Thymus (tissue), 11 donors: ENCODE measurements around the gene TOR1A. TPM values are rescaled to one million over a fixed set of nuclear protein-coding genes. Genes with fewer than 3 reads are reported as not detected.
A peak's percentile ranks its signal among the peaks of the same experiment; 100 is the strongest.

Source experiments
- DNase-seq, 9 donors: peaks; one replicate each; pipeline ENCODE4 v3.0.0-alpha.2; 2013; ENCODE audit warnings: low spot score in 9 of 9, low read depth in 6 of 9, missing footprints in 1 of 9
- H3K27ac ChIP-seq, 2 donors: one replicate each; pipeline ENCODE4 v1.5.1; 2013; ENCODE audit warnings: control low read depth in 1 of 2, low read depth in 1 of 2, low read length in 1 of 2, mild to moderate bottlenecking in 1 of 2, moderate library complexity in 1 of 2
- H3K27me3 ChIP-seq, 2 donors: one replicate each; pipeline ENCODE4 v1.5.1; 2013; ENCODE audit warnings: low read length in 1 of 2; ENCODE audit not compliant: control insufficient read depth in 2 of 2, insufficient read depth in 1 of 2
- H3K36me3 ChIP-seq, 2 donors: one replicate each; pipeline ENCODE4 v1.5.1; 2013; ENCODE audit warnings: low read length in 1 of 2, mild to moderate bottlenecking in 1 of 2, moderate library complexity in 1 of 2; ENCODE audit not compliant: control insufficient read depth in 2 of 2, insufficient read depth in 2 of 2
- H3K4me1 ChIP-seq, 2 donors: one replicate each; pipeline ENCODE4 v1.5.1; 2013; ENCODE audit warnings: low read length in 2 of 2; ENCODE audit not compliant: control insufficient read depth in 2 of 2, insufficient read depth in 2 of 2
- H3K4me3 ChIP-seq, 2 donors: one replicate each; pipeline ENCODE4 v1.5.1; 2013; ENCODE audit warnings: low read length in 2 of 2, control low read depth in 1 of 2, mild to moderate bottlenecking in 1 of 2
- H3K9me3 ChIP-seq, 2 donors: one replicate each; pipeline ENCODE4 v1.5.1; 2013; ENCODE audit warnings: low read length in 1 of 2, mild to moderate bottlenecking in 1 of 2; ENCODE audit not compliant: control insufficient read depth in 2 of 2, insufficient read depth in 1 of 2
- WGBS: extraction: QIAGEN DNeasy Blood & Tissue Kit; methylation state at CpG from one replicate; pipeline ENCODE4 v1.1.7; 2013; 5-methylcytosine and 5-hydroxymethylcytosine counted together
- polyA plus RNA-seq: library from polyadenylated mRNA; stranded (reverse); fragments of 200-250 nt; gene quantifications from one replicate; pipeline ENCODE4 v1.2.3, GENCODE V29; 2013
- total RNA-seq: library from RNA; stranded (reverse); fragments of 120-200 nt; gene quantifications from one replicate; pipeline ENCODE4 v1.2.4, GENCODE V29; 2013
- donor health status: healthy.

Gene TOR1A
- total and polyA plus RNA-seq, 2 donors, result 28.6 to 30.0 TPM

DNA sequence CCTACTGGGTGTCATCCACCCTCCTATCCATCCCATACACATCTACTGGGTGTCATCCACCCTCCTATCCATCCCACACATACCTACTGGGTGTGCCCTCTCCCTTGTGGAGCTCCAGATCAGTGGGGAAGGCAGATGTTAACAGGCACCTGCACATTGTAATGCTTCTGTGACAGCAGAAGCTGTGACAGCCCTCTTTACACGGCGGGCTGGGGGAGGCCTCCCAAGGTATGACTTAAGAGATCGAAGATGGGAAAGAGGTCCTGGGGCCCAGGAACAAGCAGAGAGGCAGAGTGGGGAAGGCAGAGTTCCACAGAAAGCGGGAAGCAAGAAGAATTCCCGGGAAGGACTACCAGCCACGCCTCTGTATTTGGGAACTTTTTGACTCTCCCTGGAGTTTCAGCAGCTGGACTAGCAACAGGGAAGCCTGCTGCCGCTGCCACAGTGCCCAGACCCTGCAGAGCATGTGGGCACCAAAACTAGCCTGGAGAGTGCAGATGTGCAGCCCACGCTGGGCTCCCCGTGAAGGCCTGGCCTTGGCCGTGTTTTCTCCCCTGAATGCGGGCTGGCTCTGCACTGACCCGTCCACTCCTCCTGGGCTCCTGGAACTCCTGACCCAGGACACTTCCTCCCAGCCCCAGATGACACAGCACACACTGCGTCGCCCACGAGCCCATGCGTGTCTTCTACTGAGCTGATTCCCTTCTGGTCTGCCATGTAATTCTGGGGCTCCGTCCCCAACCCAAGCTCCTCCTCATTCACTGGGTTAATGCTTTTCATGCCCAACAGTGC lies 9.3 kb downstream of the TOR1A start:
- no peaks in the 10 kb centered on the region for H3K9me3 ChIP-seq
- H3K36me3 ChIP-seq, result peaks cover 87 to 91% of the 10 kb centered on the region in 2 donors
- no peaks in the 10 kb centered on the region for H3K4me1 ChIP-seq
- no peak overlapping the region for H3K27ac ChIP-seq
- H3K4me3 ChIP-seq, result no peak overlapping the region
- no peaks in the 10 kb centered on the region for H3K27me3 ChIP-seq
- WGBS, result 97% methylated on average over 17 of the region's 17 CpGs
- no peak for DNase-seq

GRCh38 chr9:129813661-129814060 lies 10.3 kb downstream of the TOR1A start:
- no peaks in the 10 kb centered on the region for H3K9me3 ChIP-seq
- no peak overlapping the region for H3K27ac ChIP-seq
- WGBS, result 97% methylated on average over 9 of the region's 9 CpGs
- H3K36me3 ChIP-seq, result peaks cover 88 to 93% of the 10 kb centered on the region in 2 donors
- no peak overlapping the region for H3K4me3 ChIP-seq
- no peak for DNase-seq
- no peaks in the 10 kb centered on the region for H3K27me3 ChIP-seq
- no peaks in the 10 kb centered on the region for H3K4me1 ChIP-seq

DNA sequence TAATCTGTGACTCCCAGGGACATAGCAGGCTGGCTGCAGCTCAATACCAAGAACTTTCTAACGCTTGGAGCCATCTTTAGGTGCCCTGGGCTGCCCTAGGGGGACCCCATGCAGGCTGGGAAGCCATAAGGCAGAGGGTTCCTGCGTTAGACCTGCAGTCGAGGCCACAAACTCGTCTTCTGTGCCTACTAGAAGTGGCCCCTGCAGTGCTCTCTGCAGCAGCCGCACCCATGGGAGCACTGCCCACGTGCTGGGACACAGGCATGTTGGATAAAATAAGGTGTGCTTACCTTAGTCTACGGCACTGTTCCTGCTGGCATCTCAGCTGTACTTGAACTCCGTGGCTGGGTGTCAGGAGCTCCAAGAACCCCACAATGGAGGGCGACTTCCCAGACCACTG lies 11.6 kb downstream of the TOR1A start:
- H3K36me3 ChIP-seq, result peaks cover 78 to 84% of the 10 kb centered on the region in 2 donors
- H3K27ac ChIP-seq, result no peak overlapping the region
- no peaks in the 10 kb centered on the region for H3K9me3 ChIP-seq
- WGBS, result 97% methylated on average over 9 of the region's 9 CpGs
- no peak overlapping the region for H3K4me3 ChIP-seq
- no peak for DNase-seq
- no peaks in the 10 kb centered on the region for H3K27me3 ChIP-seq
- no peaks in the 10 kb centered on the region for H3K4me1 ChIP-seq

DNA sequence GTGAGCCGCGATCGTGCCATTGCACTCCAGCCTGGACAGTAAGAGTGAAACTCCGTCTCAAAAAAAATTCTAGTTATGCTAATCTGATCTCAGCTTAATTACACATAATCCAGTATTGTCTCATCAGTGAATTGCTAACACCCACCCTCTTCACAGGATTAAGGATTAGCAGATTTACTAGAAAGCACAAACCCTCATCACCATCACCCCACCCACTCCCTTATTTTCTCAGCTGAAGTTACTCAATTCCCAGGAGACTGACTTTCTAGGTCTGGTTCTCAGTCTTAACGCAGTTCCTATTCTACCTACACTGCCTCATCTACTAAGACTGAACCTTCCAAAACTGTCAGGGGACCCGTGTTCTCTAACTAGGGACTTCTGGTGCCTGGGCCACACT lies 12.0 kb downstream of the TOR1A start:
- no peaks in the 10 kb centered on the region for H3K9me3 ChIP-seq
- no peak overlapping the region for H3K27ac ChIP-seq
- no peaks in the 10 kb centered on the region for H3K27me3 ChIP-seq
- no peaks in the 10 kb centered on the region for H3K4me1 ChIP-seq
- WGBS, result 98% methylated on average over 6 of the region's 6 CpGs
- no peak overlapping the region for H3K4me3 ChIP-seq
- no peak for DNase-seq
- peaks cover 79 to 85% of the 10 kb centered on the region in 2 donors for H3K36me3 ChIP-seq

GRCh38 chr9:129810788-129811187 lies 13.1 kb downstream of the TOR1A start:
- WGBS, result 96% methylated on average over 6 of the region's 6 CpGs
- peaks cover 75 to 80% of the 10 kb centered on the region in 2 donors for H3K36me3 ChIP-seq

GRCh38 chr9:129810116-129810515 lies 13.8 kb downstream of the TOR1A start:
- H3K4me3 ChIP-seq, result no peak overlapping the region
- DNase-seq, result no peak
- H3K27me3 ChIP-seq, result no peaks in the 10 kb centered on the region
- H3K9me3 ChIP-seq, result no peaks in the 10 kb centered on the region
- no peaks in the 10 kb centered on the region for H3K4me1 ChIP-seq
- H3K27ac ChIP-seq, result no peak overlapping the region
- H3K36me3 ChIP-seq, result peaks cover 69 to 79% of the 10 kb centered on the region in 2 donors
- 97% methylated on average over 11 of the region's 11 CpGs for WGBS

More at GRCh38 chr9:129810788-129811187, 13.1 kb downstream of the TOR1A start:
- Histone ChIP-seq H3K27ac (no peak overlapping the region), H3K27me3 (no peaks in the 10 kb centered on the region), H3K4me1 (no peaks in the 10 kb centered on the region), H3K9me3 (no peaks in the 10 kb centered on the region), H3K4me3 (no peak overlapping the region)
- no peak for DNase-seq

GRCh38 chr9:129809346-129809745 lies 14.6 kb downstream of the TOR1A start:
- peaks cover 61 to 73% of the 10 kb centered on the region in 2 donors for H3K36me3 ChIP-seq
- H3K4me1 ChIP-seq, result peaks cover 0 to under 1% of the 10 kb centered on the region in 2 donors
- H3K27ac ChIP-seq, result no peak overlapping the region
- H3K27me3 ChIP-seq, result no peaks in the 10 kb centered on the region
- 93% methylated on average over 11 of the region's 11 CpGs for WGBS
- no peak overlapping the region for H3K4me3 ChIP-seq
- no peak for DNase-seq
- H3K9me3 ChIP-seq, result no peaks in the 10 kb centered on the region

- DNase-seq, result no peak
- 94% methylated on average over 4 of the region's 4 CpGs for WGBS
- peaks cover 37 to 45% of the 10 kb centered on the region in 2 donors for H3K36me3 ChIP-seq
- no peak overlapping the region for H3K4me3 ChIP-seq
- H3K27ac ChIP-seq, result no peak overlapping the region
- no peaks in the 10 kb centered on the region for H3K27me3 ChIP-seq
- peaks cover 8 to 9% of the 10 kb centered on the region in 2 donors for H3K4me1 ChIP-seq
- no peaks in the 10 kb centered on the region for H3K9me3 ChIP-seq
Observed at GRCh38 chr9:129806061-129806460, 17.9 kb downstream of the TOR1A start.

DNA sequence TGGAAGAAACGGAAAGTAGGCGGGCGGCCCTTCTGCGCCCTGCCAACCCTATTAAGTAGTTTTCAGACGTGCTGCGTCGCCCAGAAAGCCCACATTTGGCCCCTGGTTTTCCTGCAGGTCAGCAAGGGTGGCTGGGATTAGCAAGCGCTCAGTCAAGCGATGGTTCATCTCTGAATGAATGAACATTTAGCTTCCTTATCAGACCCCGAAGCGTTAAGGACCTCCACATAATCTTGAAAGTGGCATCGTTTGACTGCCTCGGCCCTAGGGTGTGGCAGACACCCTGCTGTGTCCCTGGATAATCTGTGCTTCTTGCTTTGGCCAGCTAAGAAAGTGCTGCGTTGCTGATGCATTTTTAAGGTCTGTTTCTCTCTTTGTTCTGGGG lies 20.3 kb downstream of the TOR1A start:
- Histone ChIP-seq H3K27me3 (no peaks in the 10 kb centered on the region), H3K9me3 (no peaks in the 10 kb centered on the region), H3K36me3 (peaks cover 15 to 22% of the 10 kb centered on the region in 2 donors), H3K4me1 (peaks cover 8 to 9% of the 10 kb centered on the region in 2 donors), H3K4me3 (peak overlapping the region; percentile 68 to 86), H3K27ac (peak overlapping the region in 1 of 2 donors; percentile 88)
- no peak for DNase-seq
- WGBS, result 6% methylated on average over 14 of the region's 14 CpGs
